ENCODE measurements around the gene HK2.
"Not testable (repeated sequence)": the region's sequence is repeated elsewhere in the genome, so short reads cannot be mapped to it uniquely, and the experiment has no call there.

The HK2 gene

DNA sequence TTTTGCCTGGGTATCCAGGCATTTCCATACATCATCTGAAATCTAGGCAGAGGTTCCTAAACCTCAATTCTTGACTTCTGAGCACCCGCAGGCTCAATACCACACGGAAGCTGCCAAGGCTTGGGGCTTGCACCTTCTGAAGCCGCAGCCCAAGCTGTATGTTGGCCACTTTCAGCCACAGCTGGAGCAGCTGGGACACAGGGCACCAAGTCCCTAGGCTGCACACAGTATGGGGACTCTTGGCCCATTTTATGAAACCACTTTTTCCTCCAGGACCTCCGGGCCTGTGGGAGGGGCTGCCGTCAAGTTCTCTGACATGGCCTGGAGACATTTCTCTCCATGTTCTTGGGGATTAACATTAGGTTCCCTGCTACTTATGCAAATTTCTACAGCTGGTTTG is 72.5 kb downstream of the HK2 start:
- Histone ChIP-seq H3K4me3 (replicated peaks; ENCODE audit: insufficient read depth, low read length) (no peak overlapping the region), H3K27ac (replicated peaks) (no peak overlapping the region), H3K27me3 (ENCODE audit: insufficient read depth, poor library complexity, severe bottlenecking) (no peaks in the 10 kb centered on the region)
- DNase-seq (ENCODE audit: low read depth in 1 of 2, low spot score in 1 of 2) = no peak
- TF ChIP-seq GABPA (IDR thresholded peaks at IDR 0.05; ENCODE audit: low read depth) = no peak
- no peak for TF ChIP-seq REST (IDR thresholded peaks at IDR 0.05; ENCODE audit: insufficient replicate concordance, low read depth)

GRCh38 chr2:74907560-74907959 is 73.6 kb downstream of the HK2 start:
- not testable (repeated sequence) for DNase-seq (ENCODE audit: low read depth in 1 of 2, low spot score in 1 of 2); H3K27ac ChIP-seq (replicated peaks); H3K4me3 ChIP-seq (replicated peaks; ENCODE audit: insufficient read depth, low read length); H3K27me3 ChIP-seq (ENCODE audit: insufficient read depth, poor library complexity, severe bottlenecking)
- peak; percentile 21; the same call in 1 of the 2 replicates for TF ChIP-seq SPI1 (IDR thresholded peaks at IDR 0.05; ENCODE audit: borderline replicate concordance, low read depth)

- no peak overlapping the region for H3K4me3 ChIP-seq (replicated peaks; ENCODE audit: insufficient read depth, low read length)
- TF ChIP-seq SPI1 (IDR thresholded peaks at IDR 0.05; ENCODE audit: borderline replicate concordance, low read depth) (no peak), GABPA (IDR thresholded peaks at IDR 0.05; ENCODE audit: low read depth) (no peak), REST (IDR thresholded peaks at IDR 0.05; ENCODE audit: insufficient replicate concordance, low read depth) (no peak), POLR2AphosphoS5 (IDR thresholded peaks at IDR 0.05; ENCODE audit: low read depth) (no peak)
- TF ChIP-seq, protein P1, sequence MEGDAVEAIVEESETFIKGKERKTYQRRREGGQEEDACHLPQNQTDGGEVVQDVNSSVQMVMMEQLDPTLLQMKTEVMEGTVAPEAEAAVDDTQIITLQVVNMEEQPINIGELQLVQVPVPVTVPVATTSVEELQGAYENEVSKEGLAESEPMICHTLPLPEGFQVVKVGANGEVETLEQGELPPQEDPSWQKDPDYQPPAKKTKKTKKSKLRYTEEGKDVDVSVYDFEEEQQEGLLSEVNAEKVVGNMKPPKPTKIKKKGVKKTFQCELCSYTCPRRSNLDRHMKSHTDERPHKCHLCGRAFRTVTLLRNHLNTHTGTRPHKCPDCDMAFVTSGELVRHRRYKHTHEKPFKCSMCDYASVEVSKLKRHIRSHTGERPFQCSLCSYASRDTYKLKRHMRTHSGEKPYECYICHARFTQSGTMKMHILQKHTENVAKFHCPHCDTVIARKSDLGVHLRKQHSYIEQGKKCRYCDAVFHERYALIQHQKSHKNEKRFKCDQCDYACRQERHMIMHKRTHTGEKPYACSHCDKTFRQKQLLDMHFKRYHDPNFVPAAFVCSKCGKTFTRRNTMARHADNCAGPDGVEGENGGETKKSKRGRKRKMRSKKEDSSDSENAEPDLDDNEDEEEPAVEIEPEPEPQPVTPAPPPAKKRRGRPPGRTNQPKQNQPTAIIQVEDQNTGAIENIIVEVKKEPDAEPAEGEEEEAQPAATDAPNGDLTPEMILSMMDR (IDR thresholded peaks at IDR 0.05; ENCODE audit: insufficient read depth, low read length) = no peak
Measured at GRCh38 chr2:74908748-74909444, 75.0 kb downstream of the HK2 start.

DNA sequence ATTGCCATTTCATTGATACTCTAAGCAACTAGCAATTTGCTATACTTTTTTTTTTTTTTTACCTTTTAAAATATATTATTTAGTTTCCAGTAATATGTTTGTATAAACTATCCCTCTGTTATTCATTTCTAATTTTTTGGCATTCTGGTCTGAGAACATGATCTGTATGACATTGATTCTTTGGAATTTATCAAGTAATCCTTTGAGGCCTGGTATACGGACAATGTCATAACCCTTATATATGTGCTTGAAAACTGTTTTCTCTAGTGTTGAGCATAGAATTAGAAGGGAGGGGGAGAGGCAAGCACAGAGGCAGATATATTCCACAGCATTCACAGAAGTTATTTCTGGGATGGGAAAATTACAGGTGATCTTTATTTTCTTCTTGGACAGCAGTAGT is 76.3 kb downstream of the HK2 start:
- no peak for DNase-seq (ENCODE audit: low read depth in 1 of 2, low spot score in 1 of 2)
- H3K4me3 ChIP-seq (replicated peaks; ENCODE audit: insufficient read depth, low read length) = no peak overlapping the region
- TF ChIP-seq GABPA (IDR thresholded peaks at IDR 0.05; ENCODE audit: low read depth) (no peak), POLR2AphosphoS5 (IDR thresholded peaks at IDR 0.05; ENCODE audit: low read depth) (no peak), SPI1 (IDR thresholded peaks at IDR 0.05; ENCODE audit: borderline replicate concordance, low read depth) (no peak), REST (IDR thresholded peaks at IDR 0.05; ENCODE audit: insufficient replicate concordance, low read depth) (no peak)
- TF ChIP-seq, protein P1 (IDR thresholded peaks at IDR 0.05; ENCODE audit: insufficient read depth, low read length) = no peak
- H3K27me3 ChIP-seq (ENCODE audit: insufficient read depth, poor library complexity, severe bottlenecking) = no peaks in the 10 kb centered on the region
- no peak overlapping the region for H3K27ac ChIP-seq (replicated peaks)

More at GRCh38 chr2:74908748-74909444, 75.0 kb downstream of the HK2 start:
- no peak overlapping the region for H3K27ac ChIP-seq (replicated peaks)
- no peak for DNase-seq (ENCODE audit: low read depth in 1 of 2, low spot score in 1 of 2)
- no peaks in the 10 kb centered on the region for H3K27me3 ChIP-seq (ENCODE audit: insufficient read depth, poor library complexity, severe bottlenecking)
